Spleen (tissue), 11 donors: Measurements from ENCODE around the gene PSIP1. TPM values are rescaled to one million over a fixed set of nuclear protein-coding genes. Genes with fewer than 3 reads are reported as not detected.
"Not testable (repeated sequence)": the region's sequence is repeated elsewhere in the genome, so short reads cannot be mapped to it uniquely, and the experiment has no call there.

Source experiments
- DNase-seq: peaks from one replicate; pipeline ENCODE4 v3.0.0-alpha.2; 2020
- H3K27ac ChIP-seq, 8 donors: fragments of 200-600 bp; sonication (generic) in 7 of 8; 1 replicate in 4 of 8; 2 replicates in 4 of 8; pipeline versions ENCODE4 v1.5.0 to v1.8.0; 2016 to 2021; ENCODE audit warnings: inconsistent platforms in 4 of 8, mild to moderate bottlenecking in 4 of 8, moderate library complexity in 1 of 8
- H3K27me3 ChIP-seq, 7 donors: fragments of 200-600 bp; sonication (generic) in 6 of 7; replicated peaks in 1 of 7; 1 replicate in 4 of 7; 2 replicates in 3 of 7; pipeline versions ENCODE4 v1.5.0 to v1.8.0; 2016 to 2021; ENCODE audit warnings: inconsistent platforms in 3 of 7, mild to moderate bottlenecking in 1 of 7
- H3K36me3 ChIP-seq, 6 donors: fragments of 200-600 bp; sonication (generic) in 5 of 6; 1 replicate in 4 of 6; 2 replicates in 2 of 6; pipeline versions ENCODE4 v1.5.0 to v1.8.0; 2016 to 2021; ENCODE audit warnings: inconsistent platforms in 2 of 6
- H3K4me1 ChIP-seq, 6 donors: fragments of 200-600 bp; sonication (generic) in 5 of 6; 1 replicate in 3 of 6; 2 replicates in 3 of 6; pipeline versions ENCODE4 v1.5.0 to v1.8.0; 2016 to 2021; ENCODE audit warnings: inconsistent platforms in 3 of 6
- H3K4me3 ChIP-seq, 8 donors: fragments of 200-600 bp; sonication (generic) in 7 of 8; 1 replicate in 4 of 8; 2 replicates in 4 of 8; pipeline versions ENCODE4 v1.5.0 to v1.8.0; 2016 to 2021; ENCODE audit warnings: inconsistent platforms in 4 of 8, mild to moderate bottlenecking in 4 of 8, moderate library complexity in 2 of 8
- H3K9me3 ChIP-seq, 8 donors: fragments of 200-600 bp; sonication (generic) in 7 of 8; 1 replicate in 4 of 8; 2 replicates in 4 of 8; pipeline versions ENCODE4 v1.5.0 to v1.8.0; 2016 to 2021; ENCODE audit warnings: inconsistent platforms in 4 of 8
- CTCF ChIP-seq, 11 experiments: fragments of 200-600 bp in 7 of 11; fragments of 450-650 bp in 4 of 11; sonication (generic) in 4 of 11; IDR thresholded peaks in 8 of 11; conservative IDR thresholded peaks in 3 of 11; 1 replicate in 7 of 11; 2 replicates in 4 of 11; pipeline versions ENCODE4 v1.4.0 to v1.8.0; 2016 to 2021; ENCODE audit warnings: antibody characterized with exemption in 11 of 11, inconsistent platforms in 4 of 11, mild to moderate bottlenecking in 1 of 11
- POLR2A ChIP-seq, 3 donors: fragments of 450-650 bp; IDR thresholded peaks; one replicate each; pipeline ENCODE4 v1.5.1; 2017; ENCODE audit warnings: antibody characterized with exemption in 3 of 3, mild to moderate bottlenecking in 1 of 3
- POLR2AphosphoS5 ChIP-seq, 3 donors: sonication (generic); formaldehyde crosslinking; IDR thresholded peaks; one replicate each; pipeline ENCODE4 v1.5.1; 2017; ENCODE audit warnings: antibody characterized with exemption in 3 of 3
- WGBS, 5 donors: extraction: QIAGEN DNeasy Blood & Tissue Kit in 3 of 5; methylation state at CpG; one replicate each; pipeline versions ENCODE4 v1.1.5 to v1.1.7; 2013 to 2018; 5-methylcytosine and 5-hydroxymethylcytosine counted together
- intact Hi-C: fragments of 100-400 bp; cut with DNase I; formaldehyde crosslinking; loops from one replicate; pipeline ENCODE4 v1.15.0; 2023; ENCODE audit warnings: low total_unique reads
- polyA plus RNA-seq, 3 donors: library from polyadenylated mRNA; stranded (reverse); fragments of 200-250 nt; gene quantifications; one replicate each; pipeline ENCODE4 v1.2.1, GENCODE V29; 2013
- total RNA-seq, 7 donors: library from RNA; depleted of rRNA in 3 of 7; stranded (reverse); fragments of >200 nt in 3 of 7; fragmentation: NEBNext Ultra II Directional in 4 of 7; extraction: Animal tissue kit (Norgen Biotek cat#: 25700) in 4 of 7; gene quantifications; one replicate each; pipeline versions ENCODE4 v1.1.0 to v1.2.1, GENCODE V29; 2016 to 2021
- donor health status: healthy with polysubstance abuse.
- donor health status: DM: no; HTN: no; CAD: no; lungs with moderate emphysema.
- donor health status: DM: no; HTN: no; CAD: no.
- donor health status: Bipolar disorder and iron deficiency.
- donor health status: healthy.
- donor health status: DM: no; HTN: no; CAD: no.
- donor health status: DM: yes; HTN: yes; CAD: no.

Gene PSIP1
- total and polyA plus RNA-seq, 10 donors: 38.1 to 121 (median 57.4) TPM

DNA sequence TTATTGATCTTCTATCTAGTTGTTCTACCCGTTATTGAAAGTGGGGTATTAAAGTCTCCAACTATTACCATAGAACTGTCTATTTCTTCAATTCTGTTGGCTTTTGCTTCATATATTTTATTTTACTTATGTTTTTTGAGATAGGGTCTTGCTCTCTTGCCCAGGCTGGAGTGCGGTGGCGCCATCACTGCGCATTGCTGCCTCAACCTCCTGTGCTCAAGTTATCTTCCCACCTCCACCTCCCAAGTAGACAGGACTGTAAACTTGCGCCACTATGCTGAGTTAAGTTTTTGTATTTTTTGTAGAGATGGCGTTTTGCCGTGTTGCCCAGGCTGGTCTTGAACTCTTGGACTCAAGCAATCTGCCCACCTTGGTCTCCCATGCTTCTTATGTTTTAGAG is 71.9 kb downstream of the PSIP1 start:
- no peak for DNase-seq
- Histone ChIP-seq H3K36me3 (peaks cover 0 to 95% (median 31%) of the 10 kb centered on the region in 6 donors), H3K4me1 (peaks cover 0 to 33% (median 5%) of the 10 kb centered on the region in 6 donors), H3K9me3 (peaks cover 0 to 6% (median 0%) of the 10 kb centered on the region in 8 donors), H3K27ac (no peak overlapping the region), H3K27me3 (no peaks in the 10 kb centered on the region), H3K4me3 (no peak overlapping the region)
- intact Hi-C loops: no loop called here
- no peak for TF ChIP-seq POLR2A (IDR thresholded peaks at IDR 0.05)
- TF ChIP-seq POLR2AphosphoS5 (IDR thresholded peaks at IDR 0.05): no peak
- 95 to 99% (median 98%) methylated on average over 7 of the region's 7 CpGs for WGBS, 5 donors

DNA sequence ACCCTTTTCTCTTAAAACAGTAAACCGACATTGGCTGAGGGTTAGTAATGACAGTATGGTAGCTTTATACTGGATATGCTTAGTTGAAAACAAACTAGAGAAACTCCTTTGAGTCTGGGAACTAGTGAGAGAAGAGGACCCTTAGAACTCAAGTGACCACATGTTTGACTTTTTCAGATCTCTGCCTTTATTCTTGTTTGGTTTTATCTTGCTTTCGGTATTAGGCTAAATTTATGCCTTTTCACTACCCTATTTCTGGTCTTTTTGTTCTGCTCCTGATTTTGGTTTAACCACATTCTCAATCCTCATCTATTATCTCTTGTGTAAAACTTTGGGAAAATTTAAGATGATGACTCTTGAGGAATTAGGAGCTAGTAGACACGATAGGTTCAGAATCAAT is 77.1 kb downstream of the PSIP1 start:
- 82 to 89% (median 83%) methylated on average over 3 of the region's 3 CpGs for WGBS, 5 donors
- peak overlapping the region in 3 of 8 donors; percentile 18 to 36 (median 29) for H3K27ac ChIP-seq
- TF ChIP-seq POLR2AphosphoS5 (IDR thresholded peaks at IDR 0.05): no peak
- TF ChIP-seq CTCF (IDR thresholded peaks at IDR 0.05 in 8 of 11, conservative IDR thresholded peaks at IDR 0.05 in 3 of 11): no peak
- TF ChIP-seq POLR2A (IDR thresholded peaks at IDR 0.05): no peak
- no peak overlapping the region for H3K4me3 ChIP-seq
- peaks cover 12 to 81% (median 38%) of the 10 kb centered on the region in 6 donors for H3K4me1 ChIP-seq
- H3K36me3 ChIP-seq: peaks cover 0 to 77% (median 16%) of the 10 kb centered on the region in 6 donors
- no peak for DNase-seq
- intact Hi-C loops: no loop called here
- H3K27me3 ChIP-seq: no peaks in the 10 kb centered on the region
- no peaks in the 10 kb centered on the region for H3K9me3 ChIP-seq

DNA sequence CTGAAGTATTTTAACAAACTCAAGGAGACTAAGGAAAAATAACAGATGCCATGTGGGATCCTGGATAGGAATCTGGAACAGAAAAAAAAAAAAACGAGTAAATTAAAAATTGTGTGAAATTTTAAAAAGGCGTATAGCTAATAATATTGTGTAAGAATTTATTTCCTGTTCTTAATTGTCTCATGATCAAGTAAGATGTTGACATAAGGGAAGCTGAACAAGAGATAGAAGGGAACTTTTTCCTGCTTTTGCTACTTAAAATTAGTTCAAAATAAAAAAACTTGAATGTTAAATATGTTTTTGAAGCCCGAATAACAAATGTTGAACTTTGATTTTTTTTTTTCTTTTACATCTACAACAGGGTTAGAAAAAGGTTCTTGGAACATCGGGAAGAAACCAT is 77.6 kb downstream of the PSIP1 start:
- Histone ChIP-seq H3K4me3 (no peak overlapping the region), H3K27ac (peak overlapping the region in 3 of 8 donors; percentile 18 to 36 (median 29)), H3K9me3 (no peaks in the 10 kb centered on the region), H3K4me1 (peaks cover 12 to 82% (median 38%) of the 10 kb centered on the region in 6 donors), H3K27me3 (no peaks in the 10 kb centered on the region), H3K36me3 (peaks cover 0 to 77% (median 16%) of the 10 kb centered on the region in 6 donors)
- intact Hi-C loops: no loop called here
- no peak for DNase-seq
- no peak for TF ChIP-seq POLR2AphosphoS5 (IDR thresholded peaks at IDR 0.05)
- no peak for TF ChIP-seq POLR2A (IDR thresholded peaks at IDR 0.05)
- 63 to 82% (median 72%) methylated on average over 4 of the region's 4 CpGs for WGBS, 5 donors

GRCh38 chr9:15430920-15431844 is 79.6 kb downstream of the PSIP1 start:
- H3K36me3 ChIP-seq: peaks cover 0 to 78% (median 24%) of the 10 kb centered on the region in 6 donors
- peaks cover 12 to 85% (median 51%) of the 10 kb centered on the region in 6 donors for H3K4me1 ChIP-seq
- no peaks in the 10 kb centered on the region for H3K9me3 ChIP-seq
- DNase-seq: no peak
- H3K4me3 ChIP-seq: no peak overlapping the region
- TF ChIP-seq POLR2AphosphoS5 (IDR thresholded peaks at IDR 0.05): peak in 1 of 3 donors; percentile 25
- no peak for TF ChIP-seq CTCF (IDR thresholded peaks at IDR 0.05 in 8 of 11, conservative IDR thresholded peaks at IDR 0.05 in 3 of 11)
- TF ChIP-seq POLR2A (IDR thresholded peaks at IDR 0.05): no peak
- WGBS, 5 donors: 48 to 62% (median 49%) methylated on average over 5 of the region's 5 CpGs
- H3K27ac ChIP-seq: peak overlapping the region in 4 of 8 donors; percentile 9 to 57 (median 45)
- intact Hi-C loops: no loop called here
- H3K27me3 ChIP-seq: no peaks in the 10 kb centered on the region

DNA sequence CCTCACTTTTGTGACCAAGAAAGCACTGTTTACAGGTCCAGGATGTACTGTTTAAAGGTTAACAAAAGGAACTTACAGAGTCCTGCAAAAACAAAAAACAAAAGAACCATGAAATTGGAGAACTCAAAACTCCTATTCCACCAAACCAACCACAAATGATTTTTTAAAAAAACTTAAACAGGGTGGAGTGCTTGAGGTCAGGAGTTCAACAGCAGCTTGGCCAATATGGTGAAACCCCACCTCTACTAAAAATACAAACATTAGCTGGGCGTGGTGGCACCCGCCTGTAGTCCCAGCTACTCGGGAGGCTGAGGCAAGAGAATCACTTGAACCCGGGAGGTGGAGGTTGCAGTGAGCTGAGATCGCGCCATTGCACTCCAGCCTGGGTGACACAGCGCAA is 83.1 kb downstream of the PSIP1 start:
- H3K27me3 ChIP-seq, H3K4me3 ChIP-seq, H3K9me3 ChIP-seq, DNase-seq: not testable (repeated sequence)
- 84 to 95% (median 86%) methylated on average over 7 of the region's 7 CpGs for WGBS, 5 donors
- intact Hi-C loops: loop anchor here (10.0 kb wide), 2 partner anchors 77 to 123 kb away; partner anchors contain the start of gene TTC39B
- Histone ChIP-seq H3K4me1 (peaks cover 35 to 92% (median 73%) of the 10 kb centered on the region in 6 donors), H3K36me3 (peaks cover 0 to 66% (median 17%) of the 10 kb centered on the region in 6 donors), H3K27ac (peak overlapping the region in 1 of 8 donors; percentile 1)
